ENCODE measurements around the gene CPA3. TPM values are rescaled to one million over a fixed set of nuclear protein-coding genes. Genes with fewer than 3 reads are reported as not detected.

The CPA3 gene
- total RNA-seq, 2 experiments from 2014 or later, result not detected

- H3K27ac Mint-ChIP-seq, result no peak overlapping the region
- peaks cover 4% of the 10 kb centered on the region for H3K27me3 Mint-ChIP-seq (ENCODE audit: low read depth)
- no peak overlapping the region for H3K4me3 Mint-ChIP-seq
- H3K36me3 Mint-ChIP-seq (ENCODE audit: low read depth), result no peaks in the 10 kb centered on the region
- DNase-seq (no peak), ATAC-seq (no peak)
- no peaks in the 10 kb centered on the region for H3K4me1 Mint-ChIP-seq (ENCODE audit: low read depth)
- H3K9me3 Mint-ChIP-seq (ENCODE audit: insufficient read depth), result no peaks in the 10 kb centered on the region
- CTCF ChIA-PET, result no interaction called here
- POLR2A ChIA-PET, result no interaction called here
Measured at GRCh38 chr3:148901987-148902791, 37.1 kb downstream of the CPA3 start.

DNA sequence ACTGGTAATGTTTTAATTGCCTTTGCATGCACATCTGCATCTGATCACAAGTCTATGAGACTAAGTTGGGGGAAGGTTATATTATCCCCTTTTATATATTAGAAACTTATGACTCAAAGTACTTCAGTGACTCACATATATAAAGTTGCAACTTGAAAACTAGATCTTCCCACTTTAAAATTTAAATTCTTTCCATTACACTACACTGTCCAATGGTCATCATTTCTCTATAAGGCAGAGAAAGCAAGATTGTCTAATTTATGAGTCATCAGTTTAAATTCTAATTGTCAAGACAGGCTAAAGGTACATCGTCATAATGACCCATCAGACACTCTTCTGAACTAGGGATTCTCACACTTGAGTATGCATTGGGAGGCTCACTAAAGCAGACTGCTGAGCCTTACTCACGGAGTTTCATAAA lies 37.9 kb downstream of the CPA3 start:
- no peaks in the 10 kb centered on the region for H3K4me1 Mint-ChIP-seq (ENCODE audit: low read depth)
- no peak for ATAC-seq
- POLR2A ChIA-PET, result no interaction called here
- H3K27ac Mint-ChIP-seq, result no peak overlapping the region
- no peaks in the 10 kb centered on the region for H3K9me3 Mint-ChIP-seq (ENCODE audit: insufficient read depth)
- DNase-seq, result no peak
- H3K36me3 Mint-ChIP-seq (ENCODE audit: low read depth), result no peaks in the 10 kb centered on the region
- H3K4me3 Mint-ChIP-seq, result no peak overlapping the region
- CTCF ChIA-PET, result no interaction called here
- peaks cover 2% of the 10 kb centered on the region for H3K27me3 Mint-ChIP-seq (ENCODE audit: low read depth)

GRCh38 chr3:148903941-148904340 lies 38.8 kb downstream of the CPA3 start:
- DNase-seq (no peak), ATAC-seq (no peak)
- CTCF ChIA-PET, result no interaction called here
- no peak overlapping the region for H3K4me3 Mint-ChIP-seq
- no peaks in the 10 kb centered on the region for H3K36me3 Mint-ChIP-seq (ENCODE audit: low read depth)
- POLR2A ChIA-PET, result no interaction called here
- H3K9me3 Mint-ChIP-seq (ENCODE audit: insufficient read depth), result no peaks in the 10 kb centered on the region
- peaks cover 2% of the 10 kb centered on the region for H3K27me3 Mint-ChIP-seq (ENCODE audit: low read depth)
- no peak overlapping the region for H3K27ac Mint-ChIP-seq
- no peaks in the 10 kb centered on the region for H3K4me1 Mint-ChIP-seq (ENCODE audit: low read depth)

- no peaks in the 10 kb centered on the region for H3K36me3 Mint-ChIP-seq (ENCODE audit: low read depth)
- H3K27ac Mint-ChIP-seq, result no peak overlapping the region
- ATAC-seq (no peak), DNase-seq (no peak)
- H3K4me3 Mint-ChIP-seq, result no peak overlapping the region
- H3K27me3 Mint-ChIP-seq (ENCODE audit: low read depth), result no peaks in the 10 kb centered on the region
- CTCF ChIA-PET, result no interaction called here
- POLR2A ChIA-PET, result no interaction called here
- no peaks in the 10 kb centered on the region for H3K9me3 Mint-ChIP-seq (ENCODE audit: insufficient read depth)
- no peaks in the 10 kb centered on the region for H3K4me1 Mint-ChIP-seq (ENCODE audit: low read depth)
Measured at GRCh38 chr3:148906667-148907066, 41.6 kb downstream of the CPA3 start.

GRCh38 chr3:148911173-148911572 lies 46.1 kb downstream of the CPA3 start:
- ChIA-PET POLR2A (no interaction called here), CTCF (no interaction called here)
- ATAC-seq (no peak), DNase-seq (no peak)
- Mint-ChIP-seq H3K27ac (no peak overlapping the region), H3K4me1 (ENCODE audit: low read depth) (no peaks in the 10 kb centered on the region), H3K4me3 (no peak overlapping the region), H3K36me3 (ENCODE audit: low read depth) (no peaks in the 10 kb centered on the region), H3K27me3 (ENCODE audit: low read depth) (peaks cover 2% of the 10 kb centered on the region), H3K9me3 (ENCODE audit: insufficient read depth) (no peaks in the 10 kb centered on the region)

DNA sequence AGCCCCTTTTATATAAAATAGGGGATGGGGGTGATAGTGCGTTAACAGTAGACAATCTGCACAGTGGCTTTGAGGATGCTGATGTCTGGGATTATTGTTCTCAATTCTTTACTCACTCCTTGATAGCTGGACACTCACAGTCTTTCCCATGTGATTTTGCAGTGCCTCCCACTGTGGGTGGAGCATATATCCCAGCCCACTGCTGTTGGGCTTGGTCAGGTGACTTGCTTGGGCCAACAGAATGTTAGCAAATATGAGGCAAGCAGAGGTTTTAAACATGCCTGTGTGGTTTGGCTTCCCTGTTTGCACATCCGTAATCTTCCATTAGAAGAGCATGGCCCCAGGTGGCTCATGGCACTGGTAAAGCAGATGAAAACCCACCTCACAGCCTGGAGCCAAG lies 46.5 kb downstream of the CPA3 start:
- Mint-ChIP-seq H3K27ac (no peak overlapping the region), H3K4me1 (ENCODE audit: low read depth) (no peaks in the 10 kb centered on the region), H3K4me3 (no peak overlapping the region), H3K9me3 (ENCODE audit: insufficient read depth) (no peaks in the 10 kb centered on the region), H3K36me3 (ENCODE audit: low read depth) (no peaks in the 10 kb centered on the region), H3K27me3 (ENCODE audit: low read depth) (peaks cover 2% of the 10 kb centered on the region)
- ChIA-PET CTCF (no interaction called here), POLR2A (no interaction called here)
- DNase-seq (no peak), ATAC-seq (no peak)

- ChIA-PET POLR2A (no interaction called here), CTCF (interaction anchor here (1.0 kb wide), 1 partner anchor 34 kb away, joined by 3 read pairs; no protein-coding TSS in a partner anchor)
- H3K27me3 Mint-ChIP-seq (ENCODE audit: low read depth), result peaks cover 14% of the 10 kb centered on the region
- H3K36me3 Mint-ChIP-seq (ENCODE audit: low read depth), result no peaks in the 10 kb centered on the region
- H3K4me1 Mint-ChIP-seq (ENCODE audit: low read depth), result no peaks in the 10 kb centered on the region
- H3K9me3 Mint-ChIP-seq (ENCODE audit: insufficient read depth), result no peaks in the 10 kb centered on the region
- ATAC-seq (no peak), DNase-seq (no peak)
- no peak overlapping the region for H3K27ac Mint-ChIP-seq
- H3K4me3 Mint-ChIP-seq, result no peak overlapping the region
Measured at GRCh38 chr3:148914936-148915690, 50.0 kb downstream of the CPA3 start.

- H3K27ac Mint-ChIP-seq, result no peak overlapping the region
- ATAC-seq, result no peak
- H3K27me3 Mint-ChIP-seq (ENCODE audit: low read depth), result peaks cover 14% of the 10 kb centered on the region
- no peaks in the 10 kb centered on the region for H3K36me3 Mint-ChIP-seq (ENCODE audit: low read depth)
- ChIA-PET POLR2A (no interaction called here), CTCF (interaction anchor here (1.0 kb wide), 1 partner anchor 33 kb away, joined by 3 read pairs; no protein-coding TSS in a partner anchor)
- DNase-seq, result no peak
- no peak overlapping the region for H3K4me3 Mint-ChIP-seq
- no peaks in the 10 kb centered on the region for H3K9me3 Mint-ChIP-seq (ENCODE audit: insufficient read depth)
- H3K4me1 Mint-ChIP-seq (ENCODE audit: low read depth), result no peaks in the 10 kb centered on the region
Measured at GRCh38 chr3:148916132-148916531, 51.0 kb downstream of the CPA3 start.

- ChIA-PET POLR2A (no interaction called here), CTCF (no interaction called here)
- DNase-seq (no peak), ATAC-seq (no peak)
- Mint-ChIP-seq H3K36me3 (ENCODE audit: low read depth) (no peaks in the 10 kb centered on the region), H3K9me3 (ENCODE audit: insufficient read depth) (no peaks in the 10 kb centered on the region), H3K4me1 (ENCODE audit: low read depth) (no peaks in the 10 kb centered on the region), H3K4me3 (no peak overlapping the region), H3K27me3 (ENCODE audit: low read depth) (peaks cover 12% of the 10 kb centered on the region), H3K27ac (no peak overlapping the region)
Measured at GRCh38 chr3:148922467-148922866, 57.4 kb downstream of the CPA3 start.

DNA sequence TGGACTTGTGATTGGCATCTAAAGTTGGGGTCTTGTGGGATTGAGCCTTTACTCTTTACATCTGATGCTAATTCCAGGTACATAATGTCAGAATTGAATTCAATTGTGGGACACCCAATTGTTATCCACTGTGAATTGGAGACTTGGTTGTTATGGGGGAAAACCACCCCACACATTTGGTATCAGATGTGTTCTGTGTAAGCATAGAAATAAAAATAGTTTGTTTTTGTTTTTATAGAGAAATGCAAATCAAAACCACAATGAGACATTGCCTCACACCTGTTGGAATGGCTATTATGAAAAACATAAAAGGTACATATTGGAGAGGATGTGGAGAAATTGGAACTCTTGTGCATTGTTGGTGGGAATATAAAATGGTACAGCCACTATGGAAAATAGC lies 58.5 kb downstream of the CPA3 start:
- H3K36me3 Mint-ChIP-seq (ENCODE audit: low read depth), result no peaks in the 10 kb centered on the region

DNA sequence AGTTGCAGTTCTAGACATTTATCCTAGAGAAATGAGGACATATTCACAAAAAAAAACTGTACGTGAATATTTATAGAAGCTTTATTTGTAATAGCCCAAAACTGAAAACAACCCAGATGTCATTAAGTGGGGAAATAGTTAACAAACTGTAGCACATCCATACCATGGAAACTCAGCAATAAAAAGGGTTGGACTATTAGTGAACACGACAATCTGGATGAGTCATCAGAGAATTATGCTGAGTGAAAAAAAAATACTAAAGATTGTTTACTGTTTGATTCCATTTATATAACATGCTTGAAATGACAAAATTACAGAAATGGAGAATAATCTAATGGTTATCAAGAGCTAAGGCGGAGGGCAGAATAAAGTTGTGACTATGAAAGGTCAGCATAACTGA lies 59.5 kb downstream of the CPA3 start:
- Mint-ChIP-seq H3K27ac (no peak overlapping the region), H3K4me1 (ENCODE audit: low read depth) (no peaks in the 10 kb centered on the region), H3K9me3 (ENCODE audit: insufficient read depth) (no peaks in the 10 kb centered on the region), H3K27me3 (ENCODE audit: low read depth) (peaks cover 6% of the 10 kb centered on the region), H3K36me3 (ENCODE audit: low read depth) (no peaks in the 10 kb centered on the region), H3K4me3 (no peak overlapping the region)
- POLR2A ChIA-PET, result no interaction called here
- ATAC-seq, result no peak
- no peak for DNase-seq
- CTCF ChIA-PET, result interaction anchor here (0.6 kb wide), 1 partner anchor 246 kb away, joined by 4 read pairs; no protein-coding TSS in a partner anchor

More for the DNA sequence above, 58.5 kb downstream of the CPA3 start:
- ChIA-PET POLR2A (no interaction called here), CTCF (no interaction called here)
- Mint-ChIP-seq H3K27me3 (ENCODE audit: low read depth) (peaks cover 5% of the 10 kb centered on the region), H3K4me1 (ENCODE audit: low read depth) (no peaks in the 10 kb centered on the region), H3K9me3 (ENCODE audit: insufficient read depth) (no peaks in the 10 kb centered on the region), H3K27ac (no peak overlapping the region), H3K4me3 (no peak overlapping the region)
- no peak for ATAC-seq
- DNase-seq, result no peak

GRCh38 chr3:148925845-148926244 lies 60.7 kb downstream of the CPA3 start:
- Mint-ChIP-seq H3K27ac (no peak overlapping the region), H3K4me1 (ENCODE audit: low read depth) (no peaks in the 10 kb centered on the region), H3K27me3 (ENCODE audit: low read depth) (peaks cover 2% of the 10 kb centered on the region), H3K9me3 (ENCODE audit: insufficient read depth) (no peaks in the 10 kb centered on the region), H3K4me3 (no peak overlapping the region), H3K36me3 (ENCODE audit: low read depth) (no peaks in the 10 kb centered on the region)
- ChIA-PET POLR2A (no interaction called here), CTCF (no interaction called here)
- DNase-seq (no peak), ATAC-seq (no peak)

All from activated CD8-positive, alpha-beta T cell treated with anti-CD3 and anti-CD28 coated beads, Interleukin-2, amount 10 ng/mL, durations not matched to agents 7 days and 5 days (primary cell).